Loucy (cell line): ENCODE measurements around the gene NUDT4.

ENCODE experiments used
- H2AFZ ChIP-seq: fragments of 200-600 bp; sonication (generic); 2 replicates; pipeline ENCODE4 v1.6.0; 2016; ENCODE audit warnings: antibody characterized with exemption, mild to moderate bottlenecking, low read length, moderate library complexity
- H3F3A ChIP-seq: fragments of 200-600 bp; 2 replicates; pipeline ENCODE4 v1.6.0; 2016; ENCODE audit warnings: antibody characterized with exemption, low read depth, mild to moderate bottlenecking
- H3K27me3 ChIP-seq: fragments of 200-600 bp; sonication (generic); 2 replicates; pipeline ENCODE4 v1.6.1; 2014; ENCODE audit warnings: low read length, mild to moderate bottlenecking; ENCODE audit not compliant: insufficient read depth, poor library complexity, severe bottlenecking
- H3K36me3 ChIP-seq: fragments of 200-600 bp; sonication (generic); 2 replicates; pipeline ENCODE4 v1.6.1; 2016; ENCODE audit warnings: low read length; ENCODE audit not compliant: insufficient read depth
- H3K4me1 ChIP-seq: fragments of 200-600 bp; sonication (generic); 2 replicates; pipeline ENCODE4 v1.5.1; 2014; ENCODE audit warnings: low read length, mild to moderate bottlenecking; ENCODE audit not compliant: insufficient read depth, poor library complexity, severe bottlenecking
- H3K4me2 ChIP-seq: fragments of 200-600 bp; sonication (generic); 2 replicates; pipeline ENCODE4 v1.6.0; 2014; ENCODE audit warnings: antibody characterized with exemption, low read length, low read depth, mild to moderate bottlenecking; ENCODE audit not compliant: poor library complexity, severe bottlenecking
- H3K4me3 ChIP-seq: fragments of 200-600 bp; sonication (generic); 2 replicates; pipeline ENCODE4 v1.5.1; 2014; ENCODE audit warnings: low read length, mild to moderate bottlenecking, mixed read lengths; ENCODE audit not compliant: poor library complexity, severe bottlenecking
- H3K79me2 ChIP-seq: fragments of 200-600 bp; sonication (generic); 2 replicates; pipeline ENCODE4 v1.6.1; 2014; ENCODE audit warnings: low read length; ENCODE audit not compliant: insufficient read depth
- H3K9ac ChIP-seq: fragments of 200-600 bp; sonication (generic); 2 replicates; pipeline ENCODE4 v1.6.0; 2014; ENCODE audit warnings: mild to moderate bottlenecking, low read depth, low read length, moderate library complexity; ENCODE audit not compliant: poor library complexity, severe bottlenecking
- H3K9me2 ChIP-seq: fragments of 200-600 bp; sonication (generic); replicated peaks from 2 replicates; pipeline ENCODE4 v1.6.1; 2016; ENCODE audit warnings: low read depth, low read length, mixed read lengths
- H3K9me3 ChIP-seq: fragments of 200-600 bp; sonication (generic); 2 replicates; pipeline ENCODE4 v1.6.1; 2014; ENCODE audit warnings: mild to moderate bottlenecking, antibody characterized with exemption, low read length, low read depth; ENCODE audit not compliant: insufficient read depth
- H4K20me1 ChIP-seq: fragments of 200-600 bp; sonication (generic); 2 replicates; pipeline ENCODE4 v1.6.0; 2014; ENCODE audit warnings: antibody characterized with exemption, low read length, mild to moderate bottlenecking; ENCODE audit not compliant: insufficient read depth, poor library complexity, severe bottlenecking
- EZH2phosphoT487 ChIP-seq: fragments of 200-600 bp; IDR thresholded peaks from 2 replicates; pipeline ENCODE4 v1.6.1; 2018; ENCODE audit warnings: antibody characterized with exemption, mild to moderate bottlenecking, moderate library complexity, borderline replicate concordance
- TF ChIP-seq, protein P1 (sequence below): fragments of 200-600 bp; sonication (generic); conservative IDR thresholded peaks from 2 replicates; pipeline ENCODE4 v1.5.1; 2014; ENCODE audit warnings: mild to moderate bottlenecking, antibody characterized with exemption, low read length

Gene NUDT4

DNA sequence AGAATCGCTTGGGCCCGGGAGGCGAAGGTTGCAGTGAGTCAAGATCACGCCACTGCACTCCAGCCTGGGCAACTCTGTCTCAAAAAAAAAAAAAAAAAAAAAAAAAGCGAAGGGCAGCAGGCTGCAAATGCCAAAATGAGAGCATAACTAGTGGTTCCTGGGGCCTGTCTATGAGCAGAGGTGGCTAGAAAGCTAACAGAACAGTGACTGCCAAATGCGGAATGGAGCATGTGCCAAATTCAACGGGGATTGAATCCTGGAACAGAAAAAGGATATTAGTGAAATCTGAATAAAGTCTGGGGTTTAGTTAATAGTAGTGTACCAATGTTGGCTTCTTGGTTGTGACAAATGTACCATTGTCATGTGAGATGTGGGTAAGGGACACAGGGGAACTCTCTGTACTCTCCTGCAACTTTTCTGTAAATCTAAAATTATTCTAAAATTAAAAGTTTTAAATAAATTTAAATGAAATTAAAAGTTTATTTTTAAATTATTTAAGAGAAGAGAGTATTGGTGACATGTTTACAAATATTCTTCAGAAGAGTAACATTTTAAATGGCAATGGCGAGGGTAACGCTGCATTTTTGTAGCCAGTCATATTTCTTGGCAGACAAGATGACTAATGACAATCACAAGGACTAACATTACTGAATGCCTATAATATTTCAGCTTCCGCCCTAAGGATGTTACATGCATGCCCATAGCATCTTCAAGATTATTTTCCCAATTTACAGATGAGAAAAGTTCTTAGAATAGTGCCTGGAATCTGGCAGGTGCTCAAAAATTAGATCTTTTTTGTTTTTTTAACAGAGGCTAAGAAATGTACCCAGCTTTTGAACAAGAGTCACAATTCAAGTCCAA, 28.9 kb upstream of the NUDT4 start:
- H3K9me2 ChIP-seq = no peaks in the 10 kb centered on the region
- no peaks in the 10 kb centered on the region for H3K4me1 ChIP-seq
- no peaks in the 10 kb centered on the region for H3F3A ChIP-seq
- no peak overlapping the region for H3K4me3 ChIP-seq
- no peaks in the 10 kb centered on the region for H3K36me3 ChIP-seq
- H3K9me3 ChIP-seq = no peaks in the 10 kb centered on the region
- no peaks in the 10 kb centered on the region for H4K20me1 ChIP-seq
- H3K79me2 ChIP-seq = no peaks in the 10 kb centered on the region
- TF ChIP-seq, protein P1, sequence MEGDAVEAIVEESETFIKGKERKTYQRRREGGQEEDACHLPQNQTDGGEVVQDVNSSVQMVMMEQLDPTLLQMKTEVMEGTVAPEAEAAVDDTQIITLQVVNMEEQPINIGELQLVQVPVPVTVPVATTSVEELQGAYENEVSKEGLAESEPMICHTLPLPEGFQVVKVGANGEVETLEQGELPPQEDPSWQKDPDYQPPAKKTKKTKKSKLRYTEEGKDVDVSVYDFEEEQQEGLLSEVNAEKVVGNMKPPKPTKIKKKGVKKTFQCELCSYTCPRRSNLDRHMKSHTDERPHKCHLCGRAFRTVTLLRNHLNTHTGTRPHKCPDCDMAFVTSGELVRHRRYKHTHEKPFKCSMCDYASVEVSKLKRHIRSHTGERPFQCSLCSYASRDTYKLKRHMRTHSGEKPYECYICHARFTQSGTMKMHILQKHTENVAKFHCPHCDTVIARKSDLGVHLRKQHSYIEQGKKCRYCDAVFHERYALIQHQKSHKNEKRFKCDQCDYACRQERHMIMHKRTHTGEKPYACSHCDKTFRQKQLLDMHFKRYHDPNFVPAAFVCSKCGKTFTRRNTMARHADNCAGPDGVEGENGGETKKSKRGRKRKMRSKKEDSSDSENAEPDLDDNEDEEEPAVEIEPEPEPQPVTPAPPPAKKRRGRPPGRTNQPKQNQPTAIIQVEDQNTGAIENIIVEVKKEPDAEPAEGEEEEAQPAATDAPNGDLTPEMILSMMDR = no peak
- no peak for TF ChIP-seq EZH2phosphoT487
- no peak overlapping the region for H3K9ac ChIP-seq
- H3K27me3 ChIP-seq = no peaks in the 10 kb centered on the region
- H3K4me2 ChIP-seq = no peak overlapping the region
- no peak overlapping the region for H2AFZ ChIP-seq

- no peaks in the 10 kb centered on the region for H3K9me3 ChIP-seq
- H3K9ac ChIP-seq = no peak overlapping the region
- H3K9me2 ChIP-seq = no peaks in the 10 kb centered on the region
- no peaks in the 10 kb centered on the region for H3K36me3 ChIP-seq
- H3K79me2 ChIP-seq = no peaks in the 10 kb centered on the region
- TF ChIP-seq, protein P1 = no peak
- TF ChIP-seq EZH2phosphoT487 = no peak
- no peak overlapping the region for H2AFZ ChIP-seq
- no peaks in the 10 kb centered on the region for H3K27me3 ChIP-seq
- no peak overlapping the region for H3K4me2 ChIP-seq
- no peaks in the 10 kb centered on the region for H4K20me1 ChIP-seq
- no peaks in the 10 kb centered on the region for H3K4me1 ChIP-seq
- H3K4me3 ChIP-seq = no peak overlapping the region
- no peaks in the 10 kb centered on the region for H3F3A ChIP-seq
Measured at GRCh38 chr12:93351726-93352125, 26.0 kb upstream of the NUDT4 start.

DNA sequence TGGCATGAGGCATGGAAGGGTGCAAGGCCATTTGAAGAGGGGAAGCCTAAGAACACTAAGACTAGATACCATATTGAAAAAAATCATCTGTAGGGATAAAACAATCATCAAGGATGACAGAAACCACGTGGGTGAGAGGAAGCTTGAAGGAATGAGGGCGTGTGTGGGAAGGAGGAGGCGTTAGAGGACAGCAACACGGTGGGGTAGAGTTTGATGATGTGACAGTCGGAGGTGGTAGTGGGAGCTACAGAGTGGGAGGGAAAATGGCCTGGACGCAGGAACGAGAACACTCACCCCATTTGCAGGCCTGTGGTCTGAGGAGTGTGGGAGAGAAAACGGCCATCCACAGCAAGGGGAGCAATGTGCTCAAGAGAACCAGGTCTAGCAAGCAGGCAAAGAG, 25.4 kb upstream of the NUDT4 start:
- H3K9me2 ChIP-seq = no peaks in the 10 kb centered on the region
- H3K27me3 ChIP-seq = no peaks in the 10 kb centered on the region
- H3K4me2 ChIP-seq = no peak overlapping the region
- no peak overlapping the region for H3K9ac ChIP-seq
- no peaks in the 10 kb centered on the region for H3K9me3 ChIP-seq
- TF ChIP-seq, protein P1 = no peak
- TF ChIP-seq EZH2phosphoT487 = no peak
- H2AFZ ChIP-seq = no peak overlapping the region
- H3F3A ChIP-seq = no peaks in the 10 kb centered on the region
- no peaks in the 10 kb centered on the region for H3K79me2 ChIP-seq
- H3K4me1 ChIP-seq = no peaks in the 10 kb centered on the region
- no peaks in the 10 kb centered on the region for H4K20me1 ChIP-seq
- H3K36me3 ChIP-seq = no peaks in the 10 kb centered on the region
- H3K4me3 ChIP-seq = no peak overlapping the region
